ENCODE results near the gene ZNF683.
A peak's percentile ranks its signal among the peaks of the same experiment; 100 is the strongest.
"Not testable (repeated sequence)": the region's sequence is repeated elsewhere in the genome, so short reads cannot be mapped to it uniquely, and the experiment has no call there.

Gene ZNF683

DNA sequence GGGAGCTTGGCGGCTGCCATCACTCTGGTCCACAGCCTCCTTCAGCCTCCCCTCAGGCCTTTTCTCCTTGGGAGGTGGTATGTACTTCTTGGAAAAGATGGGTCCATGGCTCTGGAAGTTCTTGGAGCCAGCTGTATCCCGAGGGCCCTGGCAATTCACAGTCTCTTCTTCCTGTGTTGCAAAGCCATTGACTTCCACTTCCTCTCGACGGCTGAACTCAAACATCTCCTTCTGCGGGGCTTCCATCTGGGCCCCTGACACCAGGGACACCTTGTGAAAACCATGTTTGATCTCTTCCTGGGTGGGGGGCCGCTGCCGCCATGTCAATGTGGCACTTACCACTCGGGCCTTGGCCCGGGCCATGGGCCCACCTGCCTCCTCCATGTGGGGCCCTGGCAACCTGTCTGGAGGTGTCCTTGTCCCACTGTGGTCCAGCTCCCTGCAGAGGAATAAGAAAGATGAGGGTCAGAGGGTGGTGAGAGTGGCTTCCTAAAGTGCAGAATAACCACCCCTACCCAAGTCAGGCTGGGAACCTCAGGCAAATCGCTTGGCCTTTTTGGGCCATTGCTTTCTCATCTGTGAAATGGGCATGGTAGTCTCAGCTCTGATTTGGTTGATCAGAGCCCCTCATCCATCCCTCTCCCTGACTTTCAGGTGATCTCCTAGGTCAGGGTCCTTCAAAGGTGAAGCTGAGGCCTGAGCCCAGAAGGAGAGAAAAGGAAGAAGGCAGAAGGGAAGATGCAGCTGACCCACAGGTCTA, 26.1 kb downstream of the ZNF683 start:
- DNase-seq (ENCODE audit: low read depth) = no peak
- no peak overlapping the region for H3K4me3 ChIP-seq (ENCODE audit: low read depth, low read length)

- no peak overlapping the region for H3K4me3 ChIP-seq (ENCODE audit: low read depth, low read length)
- DNase-seq (ENCODE audit: low read depth) = no peak
These were observed 26.8 kb downstream of the ZNF683 start for GRCh38 chr1:26345718-26346117.

DNA sequence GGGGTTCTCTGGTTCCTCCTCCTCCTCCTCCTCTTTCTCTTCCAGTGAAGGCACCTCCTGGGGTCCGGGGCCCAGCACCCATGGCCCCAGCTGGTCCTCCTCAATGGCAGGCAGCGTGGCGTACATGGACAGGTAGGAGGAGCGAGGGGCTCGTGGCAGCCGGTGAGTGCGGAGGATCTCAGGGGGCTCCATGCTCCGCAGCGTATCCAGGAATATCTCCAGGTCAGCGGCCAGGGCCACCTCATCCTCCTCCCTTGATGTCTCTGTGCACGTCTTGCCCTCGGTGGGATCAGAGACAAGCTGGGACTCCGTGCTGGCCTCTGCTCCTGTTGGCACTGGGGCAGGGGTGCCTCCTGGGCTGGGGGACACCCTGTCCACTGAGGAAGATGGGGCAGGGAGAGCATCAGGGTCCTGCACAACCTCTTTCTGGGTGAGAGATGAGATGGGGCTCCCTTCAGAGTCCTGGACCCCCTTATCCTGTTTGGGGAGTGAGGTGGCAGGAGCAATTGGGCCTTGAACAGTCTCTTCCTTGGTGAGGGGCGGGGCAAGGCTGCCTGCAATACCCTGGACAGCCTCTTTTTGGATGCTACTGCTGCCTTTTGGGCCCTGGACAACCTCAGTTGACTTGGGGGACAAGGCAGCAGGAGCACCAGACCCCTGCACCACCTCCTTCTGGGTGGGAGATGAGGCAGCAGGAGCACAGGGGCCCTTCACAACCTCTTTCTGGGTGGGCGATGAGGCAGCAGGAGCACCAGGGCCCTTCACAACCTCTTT, 28.2 kb downstream of the ZNF683 start:
- no peak overlapping the region for H3K4me3 ChIP-seq (ENCODE audit: low read depth, low read length)
- no peak for DNase-seq (ENCODE audit: low read depth)

GRCh38 chr1:26340047-26340481, 32.5 kb downstream of the ZNF683 start:
- DNase-seq (ENCODE audit: low read depth) = no peak
- no peak overlapping the region for H3K4me3 ChIP-seq (ENCODE audit: low read depth, low read length)

DNA sequence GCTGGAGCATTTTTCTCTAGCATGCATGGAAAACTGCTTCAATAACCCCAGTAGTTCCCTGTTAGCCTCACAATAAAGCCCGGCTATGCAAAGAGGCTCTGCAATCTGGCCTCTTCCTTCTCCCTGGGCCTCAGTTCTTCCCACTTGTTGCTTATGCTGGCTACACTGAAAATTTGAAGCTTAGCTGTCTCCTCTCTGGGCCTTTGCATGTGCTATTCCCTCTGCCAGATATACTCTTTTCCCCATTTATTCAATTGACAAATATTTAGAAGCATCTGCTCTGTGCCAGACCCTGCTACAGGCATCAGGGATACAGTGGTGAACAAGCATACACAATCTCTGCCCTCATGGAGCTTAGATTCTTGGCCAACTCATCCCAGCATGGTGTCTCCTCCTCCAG, 33.9 kb downstream of the ZNF683 start:
- no peak overlapping the region for H3K4me3 ChIP-seq (ENCODE audit: low read depth, low read length)
- no peak for DNase-seq (ENCODE audit: low read depth)

DNA sequence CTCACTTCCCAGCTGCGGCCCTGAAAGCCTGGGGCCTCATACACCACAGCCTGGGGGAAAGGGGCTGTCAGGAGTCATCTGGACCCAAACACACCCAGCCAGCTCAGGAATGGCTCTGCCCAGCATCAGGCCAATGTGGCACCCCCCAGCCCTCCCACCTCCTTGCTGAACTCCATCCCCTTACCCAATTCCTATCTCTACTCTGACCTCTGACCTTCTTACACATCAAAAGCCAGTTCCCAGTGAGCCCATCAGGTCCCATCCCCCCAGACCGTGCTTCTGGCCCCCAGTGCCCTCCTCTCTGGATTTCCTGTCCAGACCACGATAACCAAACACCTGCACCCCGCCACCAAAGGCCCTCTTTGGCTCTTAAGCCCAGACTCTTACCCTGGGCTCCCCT, 34.9 kb downstream of the ZNF683 start:
- no peak overlapping the region for H3K4me3 ChIP-seq (ENCODE audit: low read depth, low read length)
- no peak for DNase-seq (ENCODE audit: low read depth)

- no peak for DNase-seq (ENCODE audit: low read depth)
- H3K4me3 ChIP-seq (ENCODE audit: low read depth, low read length) = no peak overlapping the region
These were observed 35.4 kb downstream of the ZNF683 start for GRCh38 chr1:26337206-26337535.

DNA sequence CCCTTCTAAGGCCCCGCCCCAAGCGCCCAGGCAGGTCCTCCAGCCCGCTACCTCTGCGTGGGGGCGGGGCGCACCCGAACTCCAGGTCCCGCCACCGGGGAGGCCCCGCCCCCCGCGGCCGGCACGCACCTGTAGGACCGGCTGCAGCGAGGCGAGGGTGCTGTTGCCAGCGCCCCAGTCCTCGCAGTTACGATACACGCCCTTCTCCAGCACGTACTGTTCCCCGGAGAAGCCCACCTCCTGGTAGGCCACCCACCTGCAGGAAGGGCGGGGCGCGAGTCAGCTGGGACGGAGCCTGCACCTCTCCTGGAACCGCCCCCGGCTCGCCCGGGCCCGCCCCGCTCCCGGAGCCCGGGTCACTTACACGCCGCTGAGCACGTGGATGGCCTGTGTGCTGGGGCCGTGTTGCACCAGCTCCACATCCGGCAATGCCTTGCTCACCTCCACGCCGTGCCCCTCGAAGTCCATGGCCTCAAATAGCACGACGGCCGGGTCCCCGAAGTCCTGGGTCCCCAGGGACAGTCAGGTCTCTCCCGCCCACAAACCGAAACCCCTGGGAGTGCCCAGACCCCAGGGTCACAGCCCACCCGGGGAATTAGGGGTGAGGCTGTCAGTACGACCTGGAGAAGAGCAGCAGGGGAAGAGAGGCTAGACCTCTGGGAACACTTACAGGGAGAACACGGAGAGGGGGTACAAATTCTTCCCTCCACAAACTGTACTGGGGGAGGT, 35.9 kb downstream of the ZNF683 start:
- H3K4me3 ChIP-seq (ENCODE audit: low read depth, low read length) = peak overlapping the region; percentile 53
- DNase-seq (ENCODE audit: low read depth) = no peak

GRCh38 chr1:26335774-26336476, 36.6 kb downstream of the ZNF683 start:
- no peak for DNase-seq (ENCODE audit: low read depth)
- H3K4me3 ChIP-seq (ENCODE audit: low read depth, low read length) = peak overlapping the region; percentile 53

GRCh38 chr1:26333312-26333711, 39.2 kb downstream of the ZNF683 start:
- not testable (repeated sequence) for DNase-seq (ENCODE audit: low read depth); H3K4me3 ChIP-seq (ENCODE audit: low read depth, low read length)

- DNase-seq (ENCODE audit: low read depth) = no peak
- H3K4me3 ChIP-seq (ENCODE audit: low read depth, low read length) = no peak overlapping the region
These were observed 42.3 kb downstream of the ZNF683 start for GRCh38 chr1:26330276-26330675.

- H3K4me3 ChIP-seq (ENCODE audit: low read depth, low read length); DNase-seq (ENCODE audit: low read depth): not testable (repeated sequence)
These were observed 43.2 kb downstream of the ZNF683 start for GRCh38 chr1:26329380-26329779.

DNA sequence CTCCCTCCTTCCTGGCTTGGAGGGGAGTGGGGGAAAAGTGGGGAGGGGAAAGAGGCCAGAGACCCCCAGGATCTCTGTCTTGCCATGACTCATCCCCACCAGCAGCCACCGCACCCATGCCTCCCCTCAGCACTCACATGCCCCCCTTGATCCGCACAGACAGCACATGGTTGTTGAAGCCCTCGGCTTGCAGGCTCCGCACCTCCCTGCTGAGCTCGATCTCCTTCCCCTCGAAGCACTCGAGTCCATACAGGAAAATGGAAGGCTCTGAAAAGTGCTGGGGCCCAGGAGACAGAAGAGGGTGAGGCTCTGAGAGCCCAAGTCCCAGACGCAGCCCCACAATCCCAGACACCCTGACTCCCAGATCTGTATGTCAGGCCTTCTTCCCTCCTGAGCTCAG, 44.0 kb downstream of the ZNF683 start:
- DNase-seq (ENCODE audit: low read depth) = no peak
- no peak overlapping the region for H3K4me3 ChIP-seq (ENCODE audit: low read depth, low read length)

GRCh38 chr1:26327956-26328362, 44.6 kb downstream of the ZNF683 start:
- H3K4me3 ChIP-seq (ENCODE audit: low read depth, low read length) = no peak overlapping the region
- DNase-seq (ENCODE audit: low read depth) = no peak

GRCh38 chr1:26324550-26324949, 48.0 kb downstream of the ZNF683 start:
- no peak overlapping the region for H3K4me3 ChIP-seq (ENCODE audit: low read depth, low read length)
- no peak for DNase-seq (ENCODE audit: low read depth)

DNA sequence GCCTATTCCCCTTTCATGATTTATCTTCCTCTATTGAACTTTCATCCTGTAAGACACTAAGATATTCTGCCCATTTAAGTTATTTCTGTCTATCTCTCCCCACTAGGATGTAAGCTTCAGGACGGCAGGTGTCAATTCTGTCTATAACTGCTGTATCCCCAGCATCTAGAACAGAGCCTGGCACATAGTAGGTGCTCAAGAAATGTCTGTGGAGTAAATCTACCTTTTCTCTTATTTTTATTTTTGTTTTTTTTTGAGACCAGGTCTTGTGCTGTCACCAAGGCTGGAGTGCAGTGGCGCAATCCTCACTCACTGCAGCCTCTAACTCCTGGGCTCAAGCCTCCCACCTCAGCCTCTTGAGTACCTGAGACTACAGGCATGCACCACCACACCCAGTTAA, 49.2 kb downstream of the ZNF683 start:
- no peak for DNase-seq (ENCODE audit: low read depth)
- H3K4me3 ChIP-seq (ENCODE audit: low read depth, low read length) = no peak overlapping the region

- H3K4me3 ChIP-seq (ENCODE audit: low read depth, low read length) = no peak overlapping the region
- DNase-seq (ENCODE audit: low read depth) = no peak
These were observed 50.6 kb downstream of the ZNF683 start for GRCh38 chr1:26322042-26322331.

DNA sequence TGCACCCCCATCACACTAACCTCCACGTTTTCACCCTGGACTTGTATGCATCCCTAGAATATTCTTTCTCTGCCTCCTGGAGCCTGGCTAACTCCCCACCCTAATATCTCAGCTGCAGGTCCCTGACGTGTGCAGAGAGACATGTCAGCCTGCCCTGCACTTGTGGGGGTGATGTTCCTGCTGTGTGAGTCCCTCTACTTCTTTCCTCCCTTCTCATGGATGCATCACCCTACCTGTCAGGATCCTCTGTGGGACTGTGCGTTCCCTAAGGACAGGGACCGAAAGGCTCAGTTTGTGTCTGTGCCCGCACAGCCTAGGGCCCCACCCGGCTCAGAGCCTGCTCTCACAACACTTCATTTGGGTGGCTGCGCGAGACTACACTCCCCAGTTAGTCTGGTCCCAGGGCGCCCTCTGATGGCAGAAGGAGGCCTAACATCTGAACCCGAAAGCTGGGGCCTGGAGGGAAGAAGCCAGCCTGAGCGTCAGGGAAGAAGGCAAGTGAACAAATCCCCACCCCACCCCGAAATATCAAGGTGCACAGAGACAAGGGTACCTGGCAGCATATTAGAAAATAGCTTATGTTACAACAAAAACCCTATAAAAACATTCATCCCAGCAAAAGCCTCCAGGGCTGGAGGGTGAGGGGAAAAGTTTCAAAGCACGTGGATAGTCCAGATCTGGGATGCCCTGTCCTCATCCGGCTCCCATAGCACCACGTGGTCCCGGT, 51.1 kb downstream of the ZNF683 start:
- DNase-seq (ENCODE audit: low read depth) = peak; percentile 32
- no peak overlapping the region for H3K4me3 ChIP-seq (ENCODE audit: low read depth, low read length)

GRCh38 chr1:26320896-26321295, 51.7 kb downstream of the ZNF683 start:
- no peak overlapping the region for H3K4me3 ChIP-seq (ENCODE audit: low read depth, low read length)
- no peak for DNase-seq (ENCODE audit: low read depth)
